Measurements from ENCODE around the gene FBXL16. TPM values are rescaled to one million over a fixed set of nuclear protein-coding genes. Genes with fewer than 3 reads are reported as not detected.
A peak's percentile ranks its signal among the peaks of the same experiment; 100 is the strongest.

Gene FBXL16
- total RNA-seq, 2 donors from 2014 or later = 1.0 to 2.3 TPM

DNA sequence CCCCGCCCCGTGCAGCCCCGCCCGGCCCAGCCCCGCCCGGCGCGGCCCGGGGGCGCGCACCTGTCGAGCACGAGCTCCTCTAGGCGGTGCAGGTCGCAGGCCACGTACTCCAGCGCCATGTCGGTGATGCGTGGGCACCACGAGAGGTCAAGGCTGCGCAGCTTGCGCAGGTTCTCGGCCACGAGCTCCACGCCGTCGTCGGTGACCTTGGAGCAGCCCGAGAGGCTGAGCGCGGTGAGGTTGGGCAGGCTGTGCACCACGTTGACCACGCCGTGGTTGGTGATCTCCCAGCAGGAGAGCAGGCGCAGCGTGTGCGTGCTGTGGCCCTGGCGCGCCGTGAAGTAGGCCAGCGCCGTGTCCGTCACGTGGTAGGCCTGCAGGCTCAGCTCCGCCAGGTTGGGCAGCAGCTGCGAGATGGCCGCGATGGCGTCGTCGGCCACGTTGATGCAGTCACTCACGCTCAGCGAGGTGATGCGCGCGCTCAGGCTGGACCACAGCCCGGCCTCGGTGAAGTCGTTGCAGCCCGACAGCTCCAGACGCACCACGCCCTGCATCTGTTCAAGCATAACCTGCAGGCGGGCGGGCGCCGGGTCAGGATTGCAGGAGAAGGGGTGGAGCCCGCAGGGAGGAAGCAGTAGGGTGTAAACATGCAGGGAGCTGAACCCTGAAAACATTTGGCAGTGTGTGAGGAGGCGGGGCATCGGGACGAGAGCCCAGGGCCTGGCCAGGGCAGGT is 10.1 kb downstream of the FBXL16 start:
- peaks cover 0 to 24% of the 10 kb centered on the region in 2 donors for H3K27me3 ChIP-seq
- no peak overlapping the region for H3K4me3 ChIP-seq
- intact Hi-C loops (cut with DNase I) = no loop called here
- TF ChIP-seq POLR2A (IDR thresholded peaks at IDR 0.05) = no peak
- TF ChIP-seq, protein P1, sequence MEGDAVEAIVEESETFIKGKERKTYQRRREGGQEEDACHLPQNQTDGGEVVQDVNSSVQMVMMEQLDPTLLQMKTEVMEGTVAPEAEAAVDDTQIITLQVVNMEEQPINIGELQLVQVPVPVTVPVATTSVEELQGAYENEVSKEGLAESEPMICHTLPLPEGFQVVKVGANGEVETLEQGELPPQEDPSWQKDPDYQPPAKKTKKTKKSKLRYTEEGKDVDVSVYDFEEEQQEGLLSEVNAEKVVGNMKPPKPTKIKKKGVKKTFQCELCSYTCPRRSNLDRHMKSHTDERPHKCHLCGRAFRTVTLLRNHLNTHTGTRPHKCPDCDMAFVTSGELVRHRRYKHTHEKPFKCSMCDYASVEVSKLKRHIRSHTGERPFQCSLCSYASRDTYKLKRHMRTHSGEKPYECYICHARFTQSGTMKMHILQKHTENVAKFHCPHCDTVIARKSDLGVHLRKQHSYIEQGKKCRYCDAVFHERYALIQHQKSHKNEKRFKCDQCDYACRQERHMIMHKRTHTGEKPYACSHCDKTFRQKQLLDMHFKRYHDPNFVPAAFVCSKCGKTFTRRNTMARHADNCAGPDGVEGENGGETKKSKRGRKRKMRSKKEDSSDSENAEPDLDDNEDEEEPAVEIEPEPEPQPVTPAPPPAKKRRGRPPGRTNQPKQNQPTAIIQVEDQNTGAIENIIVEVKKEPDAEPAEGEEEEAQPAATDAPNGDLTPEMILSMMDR (IDR thresholded peaks at IDR 0.05) = no peak
- H3K27ac ChIP-seq = no peak overlapping the region
- no peaks in the 10 kb centered on the region for H3K9me3 ChIP-seq
- WGBS, 2 donors = 0 to 3% methylated on average over 6 to 64 of the region's 71 CpGs
- peak; percentile 30 for ATAC-seq
- DNase-seq = peak in 3 of 4 donors; percentile 33 to 50 (median 44)
- H3K36me3 ChIP-seq (replicated peaks in 1 of 2; ENCODE audit: insufficient read depth in 1 of 2, low read depth in 2 of 2) = no peaks in the 10 kb centered on the region
- H3K4me1 ChIP-seq = peaks cover 30% of the 10 kb centered on the region

DNA sequence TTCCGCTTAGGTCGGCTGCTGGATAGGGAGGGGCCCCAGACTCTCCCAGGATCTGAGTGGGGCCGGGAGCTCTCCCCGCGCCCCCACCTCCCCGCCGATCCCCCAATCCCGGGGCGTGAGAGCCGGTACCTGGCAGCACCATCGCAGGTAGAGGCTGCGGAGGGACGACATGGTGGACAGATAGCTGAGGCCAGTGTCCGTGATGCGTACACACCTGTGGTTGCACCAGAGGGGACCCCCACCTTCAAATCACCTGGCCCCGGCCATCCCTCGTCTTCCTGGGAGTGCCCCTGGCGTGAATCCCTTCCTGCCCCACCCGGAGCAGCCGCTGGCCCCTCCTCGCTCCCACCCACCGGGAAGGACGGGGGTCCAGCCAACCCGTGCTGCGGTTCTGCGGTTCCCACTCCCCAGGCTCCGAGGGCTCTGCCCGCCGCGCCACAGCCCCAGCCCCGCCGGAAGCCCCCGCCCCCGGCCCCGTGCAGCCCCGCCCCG is 10.7 kb downstream of the FBXL16 start:
- Histone ChIP-seq H3K36me3 (replicated peaks in 1 of 2; ENCODE audit: insufficient read depth in 1 of 2, low read depth in 2 of 2) (no peaks in the 10 kb centered on the region), H3K27ac (no peak overlapping the region), H3K9me3 (no peaks in the 10 kb centered on the region), H3K4me1 (peaks cover 30% of the 10 kb centered on the region), H3K4me3 (no peak overlapping the region), H3K27me3 (peaks cover 0 to 24% of the 10 kb centered on the region in 2 donors)
- no peak for DNase-seq
- ATAC-seq = no peak
- 0% methylated on average over 28 of the region's 37 CpGs; no CpG with 5 or more reads in 1 of the 2 donors for WGBS, 2 donors
- intact Hi-C loops (cut with DNase I) = no loop called here
- TF ChIP-seq, protein P1 (IDR thresholded peaks at IDR 0.05) = no peak
- no peak for TF ChIP-seq POLR2A (IDR thresholded peaks at IDR 0.05)

DNA sequence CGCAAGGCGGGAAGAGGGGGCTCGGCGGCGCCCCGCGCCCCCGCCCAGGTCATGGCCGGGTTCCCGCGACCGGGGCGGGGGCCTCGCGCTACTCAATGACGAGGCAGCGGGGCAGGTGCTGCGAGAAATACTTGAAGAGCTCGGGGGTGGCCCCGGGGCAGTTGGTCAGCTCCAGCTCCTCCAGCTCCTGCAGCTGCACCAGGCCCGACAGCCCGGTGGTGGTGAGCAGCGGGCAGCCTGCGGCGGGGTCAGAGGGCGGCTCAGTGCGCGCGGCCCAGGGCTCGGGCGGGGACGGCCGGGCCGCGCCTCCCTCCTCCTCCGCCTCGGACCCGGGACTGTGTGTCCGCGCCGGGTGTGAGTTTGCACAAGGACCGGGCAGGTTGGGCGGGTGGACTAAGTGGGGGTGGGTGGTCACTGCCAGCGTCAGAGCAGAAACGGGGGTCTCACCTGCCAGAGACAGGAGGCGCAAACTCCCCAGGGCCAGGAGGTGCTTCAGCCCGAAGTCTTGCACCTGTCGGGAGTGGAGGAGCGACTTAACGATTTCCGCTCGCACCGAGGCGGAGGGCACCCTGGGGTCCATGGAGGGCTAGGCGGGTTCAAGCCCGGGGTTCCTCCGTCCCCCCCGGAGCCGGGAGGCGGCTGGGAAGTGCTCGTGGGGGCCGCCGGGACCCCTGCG is 11.3 kb downstream of the FBXL16 start:
- no peak for DNase-seq
- Histone ChIP-seq H3K36me3 (replicated peaks in 1 of 2; ENCODE audit: insufficient read depth in 1 of 2, low read depth in 2 of 2) (no peaks in the 10 kb centered on the region), H3K27me3 (peaks cover 0 to 24% of the 10 kb centered on the region in 2 donors), H3K9me3 (no peaks in the 10 kb centered on the region), H3K4me3 (no peak overlapping the region), H3K27ac (no peak overlapping the region), H3K4me1 (peaks cover 36% of the 10 kb centered on the region)
- WGBS, 2 donors = 7 to 21% methylated on average over 12 to 57 of the region's 64 CpGs
- no peak for TF ChIP-seq POLR2A (IDR thresholded peaks at IDR 0.05)
- TF ChIP-seq, protein P1 (IDR thresholded peaks at IDR 0.05) = no peak
- ATAC-seq = no peak
- intact Hi-C loops (cut with DNase I) = no loop called here

DNA sequence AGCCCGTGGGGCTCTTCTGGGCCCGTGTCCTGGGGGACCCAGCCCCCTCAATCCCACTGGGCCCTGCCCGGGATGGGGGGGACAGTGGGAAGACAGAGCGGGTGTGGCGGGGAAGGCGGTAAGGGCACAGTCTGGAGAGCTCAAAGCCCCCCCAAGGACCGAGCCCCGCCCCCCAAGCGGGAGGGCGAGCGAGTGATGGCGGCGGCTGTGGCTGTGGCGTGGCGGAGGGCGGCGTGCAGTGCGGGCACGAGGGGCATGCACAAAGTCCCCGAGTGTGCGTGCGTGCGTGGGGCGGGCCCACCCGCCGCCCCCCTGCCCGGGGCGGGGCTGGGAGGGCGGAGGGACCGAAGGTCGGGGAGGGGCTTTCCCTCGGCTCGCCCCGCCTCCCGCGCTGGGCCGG is 11.8 kb downstream of the FBXL16 start:
- ATAC-seq (no peak), DNase-seq (no peak)
- Histone ChIP-seq H3K36me3 (replicated peaks in 1 of 2; ENCODE audit: insufficient read depth in 1 of 2, low read depth in 2 of 2) (no peaks in the 10 kb centered on the region), H3K27ac (no peak overlapping the region), H3K27me3 (peaks cover 0 to 24% of the 10 kb centered on the region in 2 donors), H3K4me3 (no peak overlapping the region), H3K9me3 (no peaks in the 10 kb centered on the region), H3K4me1 (peaks cover 42% of the 10 kb centered on the region)
- TF ChIP-seq POLR2A (IDR thresholded peaks at IDR 0.05) = no peak
- TF ChIP-seq, protein P1 (IDR thresholded peaks at IDR 0.05) = no peak
- WGBS, 2 donors = 12 to 22% methylated on average over 7 to 14 of the region's 37 CpGs
- intact Hi-C loops (cut with DNase I) = no loop called here

All from body of pancreas (tissue), 4 donors.